ENCODE data around the gene MYO16.

MYO16 gene

DNA sequence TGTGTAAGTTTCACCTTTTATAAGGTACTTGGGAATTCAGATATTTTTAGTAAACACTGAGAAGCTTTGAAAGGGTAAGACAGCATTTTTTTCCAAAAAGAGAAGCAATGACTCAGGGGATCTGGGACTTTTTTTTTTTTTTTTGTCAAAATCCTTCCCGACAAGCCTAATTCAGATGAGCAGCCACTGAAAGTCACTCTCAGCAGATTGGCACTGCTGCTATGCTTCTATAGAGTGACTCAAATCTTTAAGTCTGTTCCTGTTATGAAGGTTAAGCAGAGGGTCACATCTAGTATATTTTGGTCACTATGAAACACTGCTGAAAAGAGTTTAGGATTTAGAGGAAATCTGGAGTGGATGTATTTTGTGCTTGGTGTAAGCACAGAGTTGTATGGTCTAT lies 571.1 kb downstream of the MYO16 start:
- Histone ChIP-seq H3K4me3 (no peak overlapping the region), H3K27ac (no peak overlapping the region), H4K20me1 (no peaks in the 10 kb centered on the region), H3K4me2 (no peak overlapping the region), H3K36me3 (no peaks in the 10 kb centered on the region), H3K27me3 (no peaks in the 10 kb centered on the region), H3K4me1 (no peaks in the 10 kb centered on the region), H3K9ac (no peak overlapping the region), H3K9me3 (replicated peaks in 1 of 11) (no peaks in the 10 kb centered on the region)
- TF ChIP-seq Cebpa-rat (IDR thresholded peaks at IDR 0.05): no peak

DNA sequence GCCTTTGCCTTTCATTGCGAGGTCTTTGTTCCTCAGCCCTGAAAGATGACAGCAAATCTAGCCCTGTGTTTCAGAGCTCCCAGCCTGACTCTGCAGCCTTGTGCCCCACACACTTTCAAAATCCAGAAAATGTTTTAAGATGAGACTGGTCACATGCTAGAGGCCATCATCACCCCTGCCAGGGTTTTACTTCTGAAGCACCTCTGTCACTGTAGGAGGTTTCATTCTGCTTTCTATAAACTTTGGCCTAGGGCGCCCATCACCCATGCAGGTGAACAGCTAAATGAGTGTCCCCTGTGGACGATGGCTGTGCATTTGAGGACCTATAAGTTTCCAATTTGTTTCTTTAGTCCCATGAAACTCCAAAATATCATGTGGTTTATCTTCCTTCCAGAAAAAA lies 574.2 kb downstream of the MYO16 start:
- no peak overlapping the region for H3K4me3 ChIP-seq
- H4K20me1 ChIP-seq: no peaks in the 10 kb centered on the region
- TF ChIP-seq Cebpa-rat (IDR thresholded peaks at IDR 0.05): no peak
- no peak overlapping the region for H3K27ac ChIP-seq
- no peaks in the 10 kb centered on the region for H3K27me3 ChIP-seq
- no peak overlapping the region for H3K9ac ChIP-seq
- peaks cover 0 to 13% (median 6%) of the 10 kb centered on the region in 10 experiments; a peak in 6 of 20 replicates for H3K4me1 ChIP-seq
- no peaks in the 10 kb centered on the region for H3K36me3 ChIP-seq
- H3K4me2 ChIP-seq: no peak overlapping the region
- 0 out of 22 replicates have a peak, but pooled peaks cover 0 to 5% (median 0%) of the 10 kb centered on the region in 11 experiments for H3K9me3 ChIP-seq (replicated peaks in 1 of 11)

DNA sequence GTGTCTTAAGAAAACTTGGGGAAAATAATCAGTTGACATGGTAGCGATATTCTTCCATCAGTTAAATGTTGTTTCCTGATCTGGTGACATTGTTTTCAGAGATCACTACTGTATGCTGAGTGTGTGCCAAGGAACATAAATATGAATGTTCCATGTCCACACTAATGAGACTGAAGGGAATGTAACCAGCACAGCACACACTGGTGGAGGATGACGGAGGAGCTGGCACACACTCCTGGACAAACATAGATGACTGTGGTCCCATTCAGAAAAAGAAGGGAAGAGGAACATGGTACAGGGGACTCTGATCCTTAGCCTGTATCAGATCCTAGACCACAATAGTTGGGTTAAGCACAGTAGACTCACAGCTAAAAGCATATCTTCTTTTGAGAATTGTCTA lies 574.8 kb downstream of the MYO16 start:
- no peaks in the 10 kb centered on the region for H3K27me3 ChIP-seq
- H4K20me1 ChIP-seq: no peaks in the 10 kb centered on the region
- 0 out of 22 replicates have a peak, but pooled peaks cover 0 to 6% (median 0%) of the 10 kb centered on the region in 11 experiments for H3K9me3 ChIP-seq (replicated peaks in 1 of 11)
- H3K4me3 ChIP-seq: no peak overlapping the region
- TF ChIP-seq Cebpa-rat (IDR thresholded peaks at IDR 0.05): no peak
- no peak overlapping the region for H3K9ac ChIP-seq
- H3K27ac ChIP-seq: no peak overlapping the region
- H3K36me3 ChIP-seq: no peaks in the 10 kb centered on the region
- no peak overlapping the region for H3K4me2 ChIP-seq
- H3K4me1 ChIP-seq: peaks cover 0 to 13% (median 6%) of the 10 kb centered on the region in 10 experiments; a peak in 6 of 20 replicates

DNA sequence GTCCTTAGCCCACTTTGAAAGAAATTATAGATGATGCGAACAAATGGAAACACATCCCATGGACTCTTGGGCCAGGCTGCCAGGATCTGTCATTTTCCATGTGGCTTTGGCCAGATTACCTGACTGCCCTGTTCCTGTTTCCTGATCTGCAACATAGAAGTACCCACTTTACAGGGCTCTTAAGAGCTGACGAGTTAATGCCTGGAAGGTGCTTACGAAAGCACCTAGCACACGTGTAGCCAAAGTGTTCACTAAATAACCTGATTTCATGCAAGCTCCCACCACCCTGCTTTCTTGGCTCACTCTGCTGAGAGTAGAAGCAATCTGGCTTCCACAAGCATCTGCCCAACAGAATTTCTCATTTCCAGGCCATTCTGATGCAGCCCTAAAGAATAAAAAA lies 575.2 kb downstream of the MYO16 start:
- Histone ChIP-seq H3K36me3 (no peaks in the 10 kb centered on the region), H3K27ac (no peak overlapping the region), H3K9ac (no peak overlapping the region), H3K4me2 (no peak overlapping the region), H3K27me3 (no peaks in the 10 kb centered on the region), H4K20me1 (no peaks in the 10 kb centered on the region), H3K4me3 (no peak overlapping the region), H3K9me3 (replicated peaks in 1 of 11) (0 out of 22 replicates have a peak, but pooled peaks cover 0 to 6% (median 0%) of the 10 kb centered on the region in 11 experiments), H3K4me1 (peaks cover 0 to 13% (median 6%) of the 10 kb centered on the region in 10 experiments; a peak in 6 of 20 replicates)
- TF ChIP-seq Cebpa-rat (IDR thresholded peaks at IDR 0.05): no peak

DNA sequence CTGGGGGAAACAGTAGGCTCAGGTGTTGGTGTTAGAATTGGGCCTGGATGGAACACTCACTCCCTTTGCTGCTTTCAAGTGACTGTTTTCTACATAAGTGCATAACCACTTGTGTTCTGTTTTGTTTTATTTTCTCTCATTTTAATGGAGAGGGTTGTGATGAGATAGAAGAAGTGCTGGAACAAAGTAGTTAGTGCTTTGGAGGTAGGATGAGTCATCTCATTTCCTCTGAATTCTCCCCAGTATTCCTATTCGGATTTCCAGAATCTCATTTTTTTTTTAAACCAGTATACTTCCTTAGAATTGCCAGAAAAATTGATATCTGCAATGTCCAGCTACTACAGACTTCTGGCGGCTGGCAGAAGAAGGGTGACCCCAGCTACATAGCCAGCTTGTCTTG lies 575.9 kb downstream of the MYO16 start:
- no peak overlapping the region for H3K9ac ChIP-seq
- H3K27me3 ChIP-seq: no peaks in the 10 kb centered on the region
- H3K27ac ChIP-seq: no peak overlapping the region
- H3K36me3 ChIP-seq: no peaks in the 10 kb centered on the region
- H4K20me1 ChIP-seq: no peaks in the 10 kb centered on the region
- no peak overlapping the region for H3K4me2 ChIP-seq
- H3K4me1 ChIP-seq: peaks cover 0 to 13% (median 6%) of the 10 kb centered on the region in 10 experiments; a peak in 6 of 20 replicates
- H3K4me3 ChIP-seq: no peak overlapping the region
- H3K9me3 ChIP-seq (replicated peaks in 1 of 11): 0 out of 22 replicates have a peak, but pooled peaks cover 0 to 6% (median 0%) of the 10 kb centered on the region in 11 experiments
- TF ChIP-seq Cebpa-rat (IDR thresholded peaks at IDR 0.05): no peak

- 0 out of 22 replicates have a peak, but pooled peaks cover 0 to 6% (median 0%) of the 10 kb centered on the region in 11 experiments for H3K9me3 ChIP-seq (replicated peaks in 1 of 11)
- peak overlapping the region in 7 of 11 experiments; percentile 15 to 55 (median 27); a peak in 10 of 22 replicates for H3K4me2 ChIP-seq
- TF ChIP-seq Cebpa-rat (IDR thresholded peaks at IDR 0.05): no peak
- no peaks in the 10 kb centered on the region for H3K27me3 ChIP-seq
- no peaks in the 10 kb centered on the region for H3K36me3 ChIP-seq
- no peak overlapping the region for H3K27ac ChIP-seq
- no peak overlapping the region for H3K4me3 ChIP-seq
- peaks cover 0 to 16% (median 7%) of the 10 kb centered on the region in 10 experiments; a peak in 9 of 20 replicates for H3K4me1 ChIP-seq
- no peaks in the 10 kb centered on the region for H4K20me1 ChIP-seq
- no peak overlapping the region for H3K9ac ChIP-seq
Observed at GRCh38 chr13:109206616-109207015, 577.2 kb downstream of the MYO16 start.

- H3K9ac ChIP-seq: no peak overlapping the region
- H3K9me3 ChIP-seq (replicated peaks in 1 of 11): 0 out of 22 replicates have a peak, but pooled peaks cover 0 to 6% (median 0%) of the 10 kb centered on the region in 11 experiments
- 0 out of 22 replicates have a peak overlapping the region, but pooled peaks of 1 of the 11 experiments have one; percentile 55 for H3K4me2 ChIP-seq
- H3K36me3 ChIP-seq: no peaks in the 10 kb centered on the region
- H3K4me3 ChIP-seq: no peak overlapping the region
- no peak for TF ChIP-seq Cebpa-rat (IDR thresholded peaks at IDR 0.05)
- no peaks in the 10 kb centered on the region for H4K20me1 ChIP-seq
- H3K27me3 ChIP-seq: no peaks in the 10 kb centered on the region
- H3K4me1 ChIP-seq: peaks cover 0 to 26% (median 15%) of the 10 kb centered on the region in 10 experiments; a peak in 14 of 20 replicates
- no peak overlapping the region for H3K27ac ChIP-seq
Observed at GRCh38 chr13:109207622-109208021, 578.2 kb downstream of the MYO16 start.

DNA sequence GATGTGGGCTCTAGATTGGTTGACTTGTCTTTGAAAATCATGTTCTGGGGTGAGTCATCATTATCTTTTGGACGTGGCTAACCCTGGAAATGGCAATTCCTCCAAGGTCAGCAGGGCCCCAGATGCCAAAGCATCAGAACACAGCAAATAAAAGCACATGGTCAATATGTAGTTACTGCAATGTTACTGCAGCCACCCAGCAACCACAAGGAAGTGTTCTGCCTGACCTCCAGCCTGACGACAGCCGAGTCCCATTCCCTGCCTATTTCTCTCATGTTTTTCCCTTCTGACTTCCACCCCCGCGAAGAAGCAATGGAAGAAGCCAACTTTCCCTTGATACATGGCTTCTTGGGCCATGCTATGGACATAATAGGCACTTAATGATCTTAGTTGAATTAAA lies 579.1 kb downstream of the MYO16 start:
- TF ChIP-seq Cebpa-rat (IDR thresholded peaks at IDR 0.05): no peak
- Histone ChIP-seq H4K20me1 (no peaks in the 10 kb centered on the region), H3K4me1 (peaks cover 0 to 34% (median 22%) of the 10 kb centered on the region in 10 experiments; a peak in 14 of 20 replicates), H3K27me3 (no peaks in the 10 kb centered on the region), H3K4me2 (no peak overlapping the region), H3K36me3 (no peaks in the 10 kb centered on the region), H3K4me3 (no peak overlapping the region), H3K9me3 (replicated peaks in 1 of 11) (0 out of 22 replicates have a peak, but pooled peaks cover 0 to 6% (median 0%) of the 10 kb centered on the region in 11 experiments), H3K9ac (no peak overlapping the region), H3K27ac (no peak overlapping the region)

- Histone ChIP-seq H4K20me1 (no peaks in the 10 kb centered on the region), H3K27me3 (no peaks in the 10 kb centered on the region), H3K4me3 (no peak overlapping the region), H3K9me3 (replicated peaks in 1 of 11) (0 out of 22 replicates have a peak, but pooled peaks cover 0 to 6% (median 0%) of the 10 kb centered on the region in 11 experiments), H3K4me1 (peaks cover 0 to 34% (median 22%) of the 10 kb centered on the region in 10 experiments; a peak in 14 of 20 replicates), H3K36me3 (no peaks in the 10 kb centered on the region), H3K27ac (no peak overlapping the region), H3K4me2 (no peak overlapping the region), H3K9ac (no peak overlapping the region)
- no peak for TF ChIP-seq Cebpa-rat (IDR thresholded peaks at IDR 0.05)
Observed at GRCh38 chr13:109209526-109209925, 580.1 kb downstream of the MYO16 start.

GRCh38 chr13:109211616-109212015 lies 582.2 kb downstream of the MYO16 start:
- peaks cover 0 to 32% (median 20%) of the 10 kb centered on the region in 10 experiments; a peak in 14 of 20 replicates for H3K4me1 ChIP-seq
- TF ChIP-seq Cebpa-rat (IDR thresholded peaks at IDR 0.05): no peak
- H3K9me3 ChIP-seq (replicated peaks in 1 of 11): 0 out of 22 replicates have a peak, but pooled peaks cover 0 to 6% (median 0%) of the 10 kb centered on the region in 11 experiments
- no peak overlapping the region for H3K9ac ChIP-seq
- H3K27ac ChIP-seq: no peak overlapping the region
- no peaks in the 10 kb centered on the region for H3K27me3 ChIP-seq
- no peaks in the 10 kb centered on the region for H4K20me1 ChIP-seq
- H3K36me3 ChIP-seq: no peaks in the 10 kb centered on the region
- no peak overlapping the region for H3K4me3 ChIP-seq
- H3K4me2 ChIP-seq: peak overlapping the region in 6 of 11 experiments; percentile 61 to 74 (median 66); a peak in 9 of 22 replicates

Data from BLaER1 treated with 17β-estradiol and CSF1 and Interleukin-3, amounts not matched to agents 10 nM and 100 nM (cell line).